Neural progenitor cell (in vitro differentiated cells): ENCODE measurements around the gene OLFML2A. TPM values are rescaled to one million over a fixed set of nuclear protein-coding genes. Genes with fewer than 3 reads are reported as not detected.
A peak's percentile ranks its signal among the peaks of the same experiment; 100 is the strongest.

Experiments
- DNase-seq: peaks from one replicate; pipeline ENCODE4 v3.0.0-alpha.2; 2016; ENCODE audit warnings: low spot score
- H2AFZ ChIP-seq: fragments of 200-600 bp; sonication (generic); replicated peaks from 2 replicates; pipeline ENCODE4 v1.6.1; 2016; ENCODE audit warnings: antibody characterized with exemption
- H3F3A ChIP-seq: fragments of 200-600 bp; sonication (generic); 2 replicates; pipeline ENCODE4 v1.6.1; 2016; ENCODE audit warnings: antibody characterized with exemption, low read depth
- H3K27ac ChIP-seq: fragments of 200-600 bp; sonication (generic); 2 replicates; pipeline ENCODE4 v1.5.1; 2016; ENCODE audit warnings: mild to moderate bottlenecking
- H3K27me3 ChIP-seq: fragments of 200-600 bp; sonication (generic); 2 replicates; pipeline ENCODE4 v1.6.1; 2016; ENCODE audit warnings: mild to moderate bottlenecking, moderate library complexity
- H3K36me3 ChIP-seq: fragments of 200-600 bp; sonication (generic); 2 replicates; pipeline ENCODE4 v1.5.1; 2016
- H3K4me1 ChIP-seq: fragments of 200-600 bp; sonication (generic); 2 replicates; pipeline ENCODE4 v1.6.1; 2016; ENCODE audit warnings: mixed run types
- H3K4me2 ChIP-seq: fragments of 200-600 bp; sonication (generic); 2 replicates; pipeline ENCODE4 v1.6.1; 2016
- H3K4me3 ChIP-seq: fragments of 200-600 bp; sonication (generic); 2 replicates; pipeline ENCODE4 v1.5.1; 2016
- H3K79me2 ChIP-seq: fragments of 200-600 bp; sonication (generic); 2 replicates; pipeline ENCODE4 v1.6.1; 2016; ENCODE audit warnings: low read depth
- H3K9ac ChIP-seq: fragments of 200-600 bp; sonication (generic); 2 replicates; pipeline ENCODE4 v1.6.1; 2016
- H3K9me3 ChIP-seq: fragments of 200-600 bp; sonication (generic); 2 replicates; pipeline ENCODE4 v1.5.1; 2016; ENCODE audit warnings: low read depth
- H4K20me1 ChIP-seq: fragments of 200-600 bp; sonication (generic); 2 replicates; pipeline ENCODE4 v1.6.1; 2016; ENCODE audit warnings: low read depth
- H3K27ac Mint-ChIP-seq: 3 replicates; pipeline ENCODE4 v1.8.0; 2021; ENCODE audit warnings: mixed read lengths
- H3K27me3 Mint-ChIP-seq: 2 replicates; pipeline ENCODE4 v1.8.0; 2022; ENCODE audit warnings: low read depth, mild to moderate bottlenecking, inconsistent platforms, moderate library complexity, mixed read lengths; ENCODE audit not compliant: insufficient read depth
- H3K36me3 Mint-ChIP-seq: 3 replicates; pipeline ENCODE4 v1.8.0; 2021; ENCODE audit warnings: mixed read lengths
- H3K4me1 Mint-ChIP-seq: 3 replicates; pipeline ENCODE4 v1.8.0; 2021; ENCODE audit warnings: mixed read lengths
- H3K4me3 Mint-ChIP-seq: 3 replicates; pipeline ENCODE4 v1.8.0; 2021; ENCODE audit warnings: mild to moderate bottlenecking, moderate library complexity, mixed read lengths
- H3K9me3 Mint-ChIP-seq: 3 replicates; pipeline ENCODE4 v1.8.0; 2020; ENCODE audit warnings: mixed read lengths
- EZH2 ChIP-seq: fragments of 200-600 bp; sonication (generic); IDR thresholded peaks from 2 replicates; pipeline ENCODE4 v1.6.1; 2017; ENCODE audit warnings: antibody characterized with exemption, mild to moderate bottlenecking, moderate library complexity
- EZH2phosphoT487 ChIP-seq: fragments of 200-600 bp; sonication (generic); IDR thresholded peaks from 2 replicates; pipeline ENCODE4 v1.6.1; 2017; ENCODE audit warnings: antibody characterized with exemption
- total RNA-seq: library from RNA; depleted of rRNA; stranded (reverse); fragments of >200 nt; gene quantifications from 2 replicates; pipeline ENCODE4 v1.2.3, GENCODE V29; 2015; ENCODE audit warnings: low replicate concordance
- TF ChIP-seq, protein P1 (sequence below): fragments of 200-600 bp; sonication (generic); IDR thresholded peaks from 2 replicates; pipeline ENCODE4 v1.5.1; 2017; ENCODE audit warnings: antibody characterized with exemption, mild to moderate bottlenecking

OLFML2A gene
- total RNA-seq, 1 donor from 2014 or later: 3.1 TPM

DNA sequence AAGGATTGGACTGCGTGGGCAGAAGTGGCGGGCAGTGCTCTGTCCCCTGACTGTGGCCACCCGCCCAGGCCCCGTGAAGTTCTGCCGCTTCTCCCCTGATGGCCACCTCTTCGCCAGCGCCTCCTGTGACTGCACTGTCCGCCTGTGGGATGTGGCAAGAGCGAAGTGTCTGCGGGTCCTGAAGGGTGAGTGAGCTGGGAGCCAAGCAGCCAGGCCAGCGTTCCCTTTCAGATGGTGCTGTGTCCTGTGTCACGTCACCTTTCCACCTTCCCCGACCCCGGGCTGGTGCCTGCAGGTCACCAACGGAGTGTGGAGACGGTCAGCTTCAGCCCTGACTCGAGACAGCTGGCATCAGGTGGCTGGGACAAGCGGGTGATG is 78.6 kb downstream of the OLFML2A start:
- H3K4me3 Mint-ChIP-seq: no peak overlapping the region
- Histone ChIP-seq H3K9ac (no peak overlapping the region), H3K9me3 (no peaks in the 10 kb centered on the region), H3K27ac (no peak overlapping the region), H3K4me2 (no peak overlapping the region), H3K79me2 (peaks cover 26% of the 10 kb centered on the region), H2AFZ (no peak overlapping the region), H3K4me3 (no peak overlapping the region), H3F3A (peaks cover 57% of the 10 kb centered on the region), H4K20me1 (peaks cover 50% of the 10 kb centered on the region), H3K36me3 (no peaks in the 10 kb centered on the region), H3K4me1 (peaks cover 10% of the 10 kb centered on the region), H3K27me3 (no peaks in the 10 kb centered on the region)
- no peaks in the 10 kb centered on the region for H3K9me3 Mint-ChIP-seq
- H3K4me1 Mint-ChIP-seq: peaks cover 23% of the 10 kb centered on the region
- no peak for DNase-seq
- TF ChIP-seq EZH2phosphoT487: no peak
- TF ChIP-seq EZH2: no peak
- TF ChIP-seq, protein P1, sequence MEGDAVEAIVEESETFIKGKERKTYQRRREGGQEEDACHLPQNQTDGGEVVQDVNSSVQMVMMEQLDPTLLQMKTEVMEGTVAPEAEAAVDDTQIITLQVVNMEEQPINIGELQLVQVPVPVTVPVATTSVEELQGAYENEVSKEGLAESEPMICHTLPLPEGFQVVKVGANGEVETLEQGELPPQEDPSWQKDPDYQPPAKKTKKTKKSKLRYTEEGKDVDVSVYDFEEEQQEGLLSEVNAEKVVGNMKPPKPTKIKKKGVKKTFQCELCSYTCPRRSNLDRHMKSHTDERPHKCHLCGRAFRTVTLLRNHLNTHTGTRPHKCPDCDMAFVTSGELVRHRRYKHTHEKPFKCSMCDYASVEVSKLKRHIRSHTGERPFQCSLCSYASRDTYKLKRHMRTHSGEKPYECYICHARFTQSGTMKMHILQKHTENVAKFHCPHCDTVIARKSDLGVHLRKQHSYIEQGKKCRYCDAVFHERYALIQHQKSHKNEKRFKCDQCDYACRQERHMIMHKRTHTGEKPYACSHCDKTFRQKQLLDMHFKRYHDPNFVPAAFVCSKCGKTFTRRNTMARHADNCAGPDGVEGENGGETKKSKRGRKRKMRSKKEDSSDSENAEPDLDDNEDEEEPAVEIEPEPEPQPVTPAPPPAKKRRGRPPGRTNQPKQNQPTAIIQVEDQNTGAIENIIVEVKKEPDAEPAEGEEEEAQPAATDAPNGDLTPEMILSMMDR: no peak
- H3K27ac Mint-ChIP-seq: peak overlapping the region; percentile 3
- H3K36me3 Mint-ChIP-seq: peaks cover 8% of the 10 kb centered on the region
- peaks cover 7% of the 10 kb centered on the region for H3K27me3 Mint-ChIP-seq

DNA sequence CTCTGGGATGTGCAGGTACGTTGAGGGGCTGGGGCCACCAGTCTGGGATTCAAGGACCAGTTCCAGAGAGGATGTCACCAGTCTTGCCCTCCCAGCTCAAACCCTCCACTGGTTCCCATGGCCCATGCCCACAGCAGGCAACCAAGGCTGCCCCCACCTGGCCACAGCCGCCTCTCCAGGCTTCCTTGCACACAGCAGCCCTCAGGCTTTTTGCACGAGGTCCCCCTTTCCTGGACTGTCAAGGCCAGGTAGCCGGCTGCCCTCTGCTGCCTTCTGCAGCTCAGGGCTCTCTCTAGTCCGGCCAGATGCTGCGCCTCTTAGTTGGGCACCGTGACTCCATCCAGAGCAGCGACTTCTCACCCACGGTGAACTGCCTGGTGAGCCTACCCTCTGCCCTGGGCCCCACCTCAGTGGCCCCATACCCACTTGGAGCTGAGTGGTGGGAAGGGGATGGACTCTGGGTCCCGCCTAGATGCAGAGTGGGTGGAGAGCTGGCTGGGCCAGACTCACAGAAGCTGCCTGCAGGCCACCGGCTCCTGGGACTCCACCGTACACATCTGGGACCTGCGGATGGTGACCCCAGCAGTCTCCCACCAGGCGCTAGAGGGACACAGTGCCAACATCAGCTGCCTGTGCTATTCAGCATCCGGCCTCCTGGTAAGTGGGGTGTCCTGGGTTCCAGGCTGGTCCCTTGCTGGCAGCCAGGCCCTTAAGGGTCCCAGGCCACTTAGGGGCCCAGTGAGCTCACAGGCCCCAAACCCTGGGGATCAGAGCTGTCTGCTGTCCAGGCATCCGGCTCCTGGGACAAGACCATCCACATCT is 79.2 kb downstream of the OLFML2A start:
- TF ChIP-seq EZH2: no peak
- TF ChIP-seq, protein P1: peak; percentile 51
- H3K36me3 Mint-ChIP-seq: peaks cover 8% of the 10 kb centered on the region
- peak; percentile 68 for DNase-seq
- no peaks in the 10 kb centered on the region for H3K9me3 Mint-ChIP-seq
- H3K4me3 ChIP-seq: no peak overlapping the region
- no peak overlapping the region for H2AFZ ChIP-seq
- H3K27ac Mint-ChIP-seq: no peak overlapping the region
- peaks cover 63% of the 10 kb centered on the region for H3F3A ChIP-seq
- peaks cover 32% of the 10 kb centered on the region for H3K79me2 ChIP-seq
- peak overlapping the region; percentile 58 for H3K27ac ChIP-seq
- peaks cover 26% of the 10 kb centered on the region for H3K4me1 Mint-ChIP-seq
- H3K4me1 ChIP-seq: peaks cover 14% of the 10 kb centered on the region
- no peaks in the 10 kb centered on the region for H3K36me3 ChIP-seq
- no peak overlapping the region for H3K4me2 ChIP-seq
- no peak overlapping the region for H3K9ac ChIP-seq
- no peak overlapping the region for H3K4me3 Mint-ChIP-seq
- H4K20me1 ChIP-seq: peaks cover 56% of the 10 kb centered on the region
- no peaks in the 10 kb centered on the region for H3K9me3 ChIP-seq
- no peaks in the 10 kb centered on the region for H3K27me3 ChIP-seq
- H3K27me3 Mint-ChIP-seq: peaks cover 9% of the 10 kb centered on the region

DNA sequence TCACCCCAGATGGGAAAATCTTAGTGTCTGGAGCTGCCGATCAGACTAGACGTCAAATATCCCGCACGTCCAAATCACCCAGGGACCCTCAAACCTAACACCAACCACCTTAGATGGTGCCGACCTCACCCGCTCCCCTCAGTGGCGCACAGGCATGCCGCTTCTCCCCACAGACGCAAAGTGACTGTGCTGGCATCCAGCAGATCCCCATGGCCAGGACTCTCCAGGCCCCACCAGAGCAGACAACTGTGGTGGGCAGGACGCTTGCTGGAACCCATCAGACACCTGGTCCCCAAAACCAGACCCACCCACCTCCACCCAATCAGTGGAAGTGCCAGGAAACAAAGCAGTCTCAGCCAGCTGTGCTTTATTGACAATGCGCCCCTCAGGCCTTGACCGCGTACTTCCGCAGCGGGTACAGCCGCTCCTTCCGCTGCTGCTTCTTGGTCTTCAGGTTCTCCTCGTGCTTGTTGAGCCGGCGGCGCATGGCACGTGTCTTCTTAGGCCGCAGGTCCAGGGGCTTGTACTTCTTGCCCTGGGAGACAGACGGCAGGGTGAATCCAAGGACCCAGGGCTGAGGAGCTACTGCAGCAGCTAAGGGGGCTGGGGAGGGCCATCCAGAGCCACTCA is 80.7 kb downstream of the OLFML2A start:
- Histone ChIP-seq H3K4me1 (peaks cover 14% of the 10 kb centered on the region), H2AFZ (no peak overlapping the region), H3K36me3 (no peaks in the 10 kb centered on the region), H3K9me3 (no peaks in the 10 kb centered on the region), H3K4me3 (no peak overlapping the region), H3K9ac (no peak overlapping the region), H3K27ac (no peak overlapping the region), H3K4me2 (no peak overlapping the region), H3K27me3 (no peaks in the 10 kb centered on the region), H3K79me2 (peaks cover 41% of the 10 kb centered on the region), H3F3A (peaks cover 71% of the 10 kb centered on the region), H4K20me1 (peaks cover 61% of the 10 kb centered on the region)
- DNase-seq: no peak
- H3K9me3 Mint-ChIP-seq: no peaks in the 10 kb centered on the region
- TF ChIP-seq, protein P1: no peak
- TF ChIP-seq EZH2: no peak
- TF ChIP-seq EZH2phosphoT487: no peak
- no peak overlapping the region for H3K27ac Mint-ChIP-seq
- H3K4me3 Mint-ChIP-seq: no peak overlapping the region
- H3K27me3 Mint-ChIP-seq: peaks cover 7% of the 10 kb centered on the region
- H3K4me1 Mint-ChIP-seq: peaks cover 26% of the 10 kb centered on the region
- H3K36me3 Mint-ChIP-seq: peaks cover 8% of the 10 kb centered on the region
